Mucosa of gallbladder (tissue), 1 donor: ENCODE results near the gene WT1. TPM values are rescaled to one million over a fixed set of nuclear protein-coding genes. Genes with fewer than 3 reads are reported as not detected.
A peak's percentile ranks its signal among the peaks of the same experiment; 100 is the strongest.
"Not testable (repeated sequence)": the region's sequence is repeated elsewhere in the genome, so short reads cannot be mapped to it uniquely, and the experiment has no call there.

ENCODE experiments used
- DNase-seq: peaks from one replicate; pipeline ENCODE4 v3.0.0-alpha.2; 2020; ENCODE audit warnings: low spot score
- total RNA-seq: library from RNA; stranded (reverse); gene quantifications from one replicate; pipeline ENCODE4 v1.2.1, GENCODE V29; 2021
- donor health status: DM: no; HTN: no; CAD: no.

Gene WT1
- total RNA-seq, 1 donor from 2014 or later = 0.17 TPM

DNA sequence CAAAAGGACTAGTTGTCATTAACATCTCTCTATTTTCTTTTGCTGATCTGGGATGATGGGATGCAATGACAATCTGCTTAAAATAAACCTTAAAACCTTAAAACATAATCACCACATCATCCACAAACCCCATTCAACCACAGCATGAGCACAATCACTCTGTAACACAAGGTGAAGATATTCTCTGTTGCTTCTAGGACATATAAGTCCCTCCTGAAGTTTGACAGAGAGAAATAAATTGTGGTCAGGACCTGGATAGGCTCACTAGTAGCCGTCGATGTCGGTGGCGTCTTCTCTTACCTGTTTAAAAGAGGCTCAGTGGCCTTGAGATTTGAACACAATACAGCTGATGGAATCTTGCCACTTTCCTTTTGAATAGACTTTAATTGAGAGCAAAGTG is 47.9 kb downstream of the WT1 start:
- no peak for DNase-seq

DNA sequence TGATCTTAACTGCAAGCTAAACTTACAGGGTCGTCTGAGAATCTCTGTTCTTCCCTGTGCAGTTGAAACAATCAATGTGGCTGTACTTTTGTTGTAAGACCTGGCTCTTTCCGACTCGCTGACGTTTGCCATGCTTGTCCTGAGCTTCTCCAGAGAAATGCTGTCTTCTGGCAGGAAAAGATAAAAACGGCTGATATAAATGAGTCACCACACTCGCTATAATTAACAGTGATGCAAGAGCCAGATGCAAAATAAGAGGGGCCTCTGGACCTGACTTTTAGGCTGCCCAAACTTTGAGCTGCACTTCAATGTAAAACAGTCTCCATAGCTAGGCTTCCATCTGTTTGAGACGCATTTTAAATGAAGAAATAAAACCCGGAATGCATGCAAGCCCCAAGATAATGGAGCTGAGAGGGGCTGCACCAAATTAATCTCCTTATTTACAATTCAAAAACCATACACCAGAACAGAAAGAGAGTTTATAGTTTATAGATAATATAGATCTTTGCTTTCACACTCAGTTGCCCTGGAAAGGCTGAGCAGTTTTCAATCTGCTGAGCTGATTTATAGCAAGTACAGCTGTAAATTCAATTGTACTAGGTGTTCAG is 48.5 kb downstream of the WT1 start:
- DNase-seq = no peak

DNA sequence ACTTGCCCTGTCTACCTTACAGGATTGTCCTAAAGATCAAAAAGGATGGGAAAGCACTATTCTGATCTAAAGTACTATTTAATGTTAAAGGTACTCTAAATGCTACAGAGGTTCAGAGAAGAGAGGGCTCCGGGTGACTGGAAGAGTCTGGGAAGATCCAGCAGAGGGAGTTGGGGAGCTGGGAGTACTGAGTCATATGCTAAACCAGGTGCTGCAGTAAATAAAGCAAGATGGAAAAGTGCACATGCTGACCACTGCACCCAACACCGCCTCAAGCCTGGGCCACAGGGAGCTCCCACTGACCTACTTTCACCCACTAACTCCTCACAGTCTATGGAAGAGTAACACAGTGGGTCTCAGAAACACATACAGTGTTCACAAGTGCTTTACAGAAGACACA is 49.3 kb downstream of the WT1 start:
- no peak for DNase-seq

DNA sequence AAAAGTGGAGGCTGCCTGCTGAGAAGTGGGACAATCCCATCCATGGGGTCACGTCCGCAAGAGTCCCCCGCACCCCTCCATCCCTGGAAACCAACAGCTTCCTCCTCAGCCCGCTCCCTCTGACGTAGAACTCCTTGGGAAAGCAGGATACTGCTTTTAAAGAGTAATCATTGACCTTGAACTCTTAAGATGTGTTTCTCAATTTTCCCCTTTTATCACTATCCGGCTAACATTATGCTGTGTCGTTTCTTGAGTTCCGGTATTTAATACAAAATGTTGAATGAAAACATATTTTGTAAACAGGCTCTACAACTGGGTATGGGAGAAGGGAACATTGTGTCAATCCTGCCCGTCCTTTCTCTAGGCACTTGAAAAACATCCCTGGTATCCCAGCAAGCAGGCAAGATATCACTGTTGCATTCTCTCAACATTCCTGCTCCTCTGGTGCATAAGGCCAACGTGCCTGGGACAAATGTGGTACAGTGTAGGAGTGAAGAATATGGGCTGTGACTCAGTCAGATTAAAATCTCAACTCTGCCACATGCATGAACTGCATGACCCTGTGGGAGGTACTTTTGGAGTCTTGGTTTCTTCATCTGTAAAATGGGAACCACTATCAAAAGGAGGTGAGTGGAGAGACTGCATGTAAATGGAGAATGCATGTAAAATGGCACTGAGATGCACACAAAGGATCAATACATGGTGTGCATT is 52.8 kb downstream of the WT1 start:
- DNase-seq = no peak

DNA sequence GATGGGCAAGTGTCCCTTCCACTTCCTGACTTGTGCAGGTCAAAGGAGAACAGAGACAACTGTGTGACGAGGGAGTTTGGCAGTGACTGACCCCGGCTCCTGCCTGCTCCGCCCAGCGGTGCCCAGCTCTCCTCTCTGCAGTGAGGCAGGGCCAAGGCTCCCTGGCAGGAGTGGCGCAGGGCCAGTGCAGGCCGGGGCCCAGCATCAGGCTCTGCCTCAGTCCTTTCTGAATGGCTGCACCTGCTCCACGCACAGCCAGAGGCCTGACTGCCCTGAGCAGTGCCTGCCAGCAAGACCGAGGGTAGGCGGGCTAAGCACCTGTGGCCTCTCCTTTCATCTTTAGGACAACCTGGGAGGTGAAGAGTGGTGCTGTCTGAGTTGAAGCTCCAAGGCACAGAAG is 54.2 kb downstream of the WT1 start:
- no peak for DNase-seq

DNA sequence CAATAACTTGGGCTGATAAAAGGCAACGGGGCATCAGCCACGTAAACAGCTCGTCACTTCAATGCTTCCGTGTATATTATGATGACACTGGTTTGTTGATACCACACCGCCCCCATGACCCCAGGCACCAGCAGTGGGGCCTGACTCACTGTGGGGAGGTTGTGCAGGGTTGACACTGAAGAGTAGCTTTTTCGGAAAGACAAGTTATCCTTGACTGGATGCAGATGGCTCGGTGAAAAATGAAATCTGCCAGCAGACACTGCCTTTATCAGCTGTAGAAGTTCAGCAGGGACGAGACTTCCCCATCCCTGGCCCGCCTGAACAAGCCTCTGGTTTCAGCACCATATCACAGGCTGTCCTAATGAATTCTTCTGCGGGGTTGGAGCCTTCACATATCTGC is 55.6 kb downstream of the WT1 start:
- DNase-seq = peak; percentile 13

DNA sequence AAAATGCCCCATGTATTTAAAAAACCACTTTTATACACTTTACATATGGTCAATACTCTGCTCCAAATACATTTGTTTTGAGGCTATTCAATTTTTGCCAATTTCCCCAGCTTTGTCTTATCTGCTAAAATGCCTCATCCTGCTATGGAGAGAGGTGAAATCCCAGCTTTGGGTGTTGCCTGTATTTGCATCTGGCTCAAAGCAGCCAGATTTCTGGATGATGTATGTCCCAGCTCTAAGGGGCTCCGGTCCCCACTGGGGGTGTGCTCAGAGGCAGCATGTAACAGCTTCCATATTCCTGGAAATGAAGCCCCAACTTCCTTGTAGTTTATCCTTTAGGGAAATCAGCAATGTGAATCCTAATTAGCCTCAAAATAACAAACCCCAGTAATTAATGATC is 59.5 kb downstream of the WT1 start:
- DNase-seq = no peak

DNA sequence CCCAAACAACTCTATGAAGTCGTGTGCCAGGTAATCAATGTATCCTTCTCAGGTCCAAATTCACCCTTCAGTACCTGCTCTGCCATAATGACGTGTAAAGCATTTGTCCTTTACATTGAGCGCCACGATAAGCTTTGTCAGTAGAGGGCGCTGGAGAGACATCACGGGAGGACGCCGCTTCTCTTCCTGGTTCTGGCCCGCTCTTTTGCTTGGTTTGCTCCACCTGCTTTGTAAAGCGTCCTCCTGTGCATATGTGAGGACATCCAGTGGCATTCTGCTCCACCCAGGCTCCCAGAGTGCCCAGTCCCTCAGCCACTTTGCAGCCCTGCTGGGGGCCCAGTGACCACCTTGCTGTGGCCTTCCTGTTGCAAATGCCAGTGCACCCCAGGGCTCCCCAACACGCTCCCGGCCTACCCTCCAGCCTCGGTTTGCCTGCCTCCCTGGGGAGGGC is 61.1 kb downstream of the WT1 start:
- DNase-seq = no peak

DNA sequence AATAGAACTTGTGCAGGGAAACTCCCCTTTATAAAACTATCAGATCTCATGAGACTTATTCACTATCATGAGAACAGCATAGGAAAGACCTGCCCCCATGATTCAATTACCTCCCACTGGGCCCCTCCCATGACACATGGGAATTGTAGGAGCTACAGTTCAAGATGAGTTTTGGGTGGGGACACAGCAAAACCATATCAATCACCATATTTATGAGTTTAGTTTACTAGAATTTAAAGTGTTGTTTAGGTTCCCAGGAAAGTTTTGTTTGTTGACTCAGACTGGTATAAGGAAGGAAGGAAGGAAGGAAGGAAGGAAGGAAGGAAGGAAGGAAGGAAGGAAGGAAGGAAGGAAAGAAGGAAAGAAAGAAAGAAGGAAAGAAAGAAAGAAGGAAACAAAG is 65.4 kb downstream of the WT1 start:
- not testable (repeated sequence) for DNase-seq

DNA sequence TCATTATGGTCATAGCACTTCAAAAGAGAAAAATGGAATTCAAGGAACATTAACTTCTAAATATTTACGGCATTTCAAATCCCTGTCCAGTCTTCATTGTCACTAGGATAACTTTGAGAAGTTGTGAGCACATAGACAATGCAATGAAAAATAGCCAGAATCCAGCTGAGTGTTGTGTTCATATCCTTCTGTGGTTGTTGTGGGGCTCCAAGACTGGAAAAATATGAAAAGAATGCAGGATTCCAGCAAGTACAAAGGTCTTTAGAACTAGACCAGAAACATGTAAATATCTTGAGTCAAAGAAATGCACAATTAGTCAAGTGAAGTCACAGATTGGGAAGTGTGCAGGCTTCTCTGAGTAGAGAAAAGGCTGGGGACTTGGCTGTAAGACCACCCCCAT is 68.7 kb downstream of the WT1 start:
- DNase-seq = no peak

DNA sequence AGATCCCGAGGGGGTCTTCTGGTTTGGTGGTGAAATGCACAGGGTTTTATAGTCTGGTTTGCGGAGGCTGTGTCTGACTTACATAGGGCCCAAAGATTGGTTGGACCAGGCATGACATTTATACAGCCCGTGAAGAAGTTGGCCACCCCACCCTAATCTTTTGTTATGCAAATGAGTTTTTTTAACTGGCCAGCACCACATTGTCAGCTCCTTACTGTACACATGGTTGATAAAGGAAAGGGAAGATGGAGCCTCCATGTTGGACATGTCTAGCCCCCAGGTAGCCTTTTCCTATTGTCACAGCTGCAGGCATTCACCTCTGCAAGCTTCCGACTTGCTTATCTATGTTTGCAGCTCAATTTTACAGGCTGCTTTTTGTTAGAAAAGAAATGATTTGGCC is 70.1 kb downstream of the WT1 start:
- no peak for DNase-seq

DNA sequence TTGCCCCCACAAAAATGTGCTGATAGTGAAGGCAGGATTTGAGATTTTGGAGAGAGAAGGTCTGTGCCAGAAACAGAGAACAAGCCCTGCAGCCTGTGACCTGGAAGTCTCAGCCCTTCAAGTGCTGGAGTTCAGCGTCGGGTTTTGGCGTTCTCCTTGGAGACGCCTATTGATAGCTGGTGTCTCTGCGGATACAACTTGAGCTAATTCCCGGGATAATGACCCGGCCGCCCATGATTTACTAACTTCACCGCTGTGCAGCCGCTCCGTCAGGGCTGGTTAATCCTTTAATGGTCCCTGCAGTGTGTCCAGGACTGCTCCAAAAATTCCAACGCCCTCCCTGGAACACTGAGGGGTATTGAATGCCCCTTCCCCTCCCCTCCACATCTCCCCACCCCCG is 76.6 kb downstream of the WT1 start:
- no peak for DNase-seq

DNA sequence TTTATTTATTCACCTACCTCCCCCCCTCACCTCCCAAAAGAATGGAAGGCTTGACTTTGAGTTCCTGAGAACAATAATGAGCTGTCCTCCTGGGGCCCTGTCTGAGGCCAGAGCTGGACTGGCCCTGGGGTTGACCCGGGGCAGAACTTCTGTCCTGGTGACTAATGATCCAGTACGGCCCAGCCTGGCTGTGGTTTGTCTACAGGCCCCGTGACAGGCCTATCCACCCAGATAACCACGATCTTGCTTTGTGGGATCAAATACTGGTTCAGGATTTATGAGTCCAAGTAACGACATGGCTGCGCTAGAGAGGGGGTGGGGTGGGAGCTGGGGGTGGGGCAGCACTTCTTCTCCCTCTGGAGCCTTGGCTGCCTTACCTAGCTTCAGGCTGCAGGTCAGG is 81.5 kb downstream of the WT1 start:
- DNase-seq = no peak

DNA sequence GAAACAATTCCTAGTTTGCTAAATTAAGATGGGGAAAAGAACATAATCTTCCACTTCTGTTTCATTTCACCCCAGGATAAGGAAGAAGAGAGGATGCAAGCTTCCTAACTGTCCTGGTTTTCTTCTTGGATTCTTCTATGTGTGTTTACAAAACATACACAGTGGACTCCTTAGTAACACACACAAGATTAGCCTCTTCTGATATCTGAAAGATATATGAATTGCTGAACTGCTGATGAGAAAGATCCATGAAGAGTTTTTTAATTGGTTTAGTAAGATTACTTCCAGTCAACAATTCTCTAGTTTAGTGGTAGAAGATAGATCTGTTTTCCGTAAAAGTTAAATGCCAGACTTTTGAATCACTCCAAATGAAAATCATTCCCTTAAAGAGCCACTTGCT is 86.8 kb downstream of the WT1 start:
- no peak for DNase-seq

DNA sequence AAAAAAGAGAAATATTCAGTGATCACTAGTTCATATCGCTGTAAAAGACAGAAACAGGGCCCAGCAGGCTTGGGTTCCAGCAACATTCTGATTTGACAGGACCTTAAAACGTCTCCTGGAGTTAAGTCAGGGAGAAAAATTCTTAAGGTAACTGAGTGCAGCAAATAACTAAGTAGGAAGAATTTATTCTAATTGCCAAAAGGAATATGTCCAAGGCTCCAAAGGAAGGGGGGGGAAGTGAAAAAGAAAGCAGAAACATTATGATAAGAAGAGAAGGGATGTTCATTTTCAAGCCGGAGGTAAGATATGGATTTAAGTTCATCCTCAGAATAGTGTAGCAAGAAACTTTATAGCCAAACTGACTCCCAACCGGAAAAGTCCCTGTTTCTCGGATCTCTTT is 90.4 kb downstream of the WT1 start:
- no peak for DNase-seq

DNA sequence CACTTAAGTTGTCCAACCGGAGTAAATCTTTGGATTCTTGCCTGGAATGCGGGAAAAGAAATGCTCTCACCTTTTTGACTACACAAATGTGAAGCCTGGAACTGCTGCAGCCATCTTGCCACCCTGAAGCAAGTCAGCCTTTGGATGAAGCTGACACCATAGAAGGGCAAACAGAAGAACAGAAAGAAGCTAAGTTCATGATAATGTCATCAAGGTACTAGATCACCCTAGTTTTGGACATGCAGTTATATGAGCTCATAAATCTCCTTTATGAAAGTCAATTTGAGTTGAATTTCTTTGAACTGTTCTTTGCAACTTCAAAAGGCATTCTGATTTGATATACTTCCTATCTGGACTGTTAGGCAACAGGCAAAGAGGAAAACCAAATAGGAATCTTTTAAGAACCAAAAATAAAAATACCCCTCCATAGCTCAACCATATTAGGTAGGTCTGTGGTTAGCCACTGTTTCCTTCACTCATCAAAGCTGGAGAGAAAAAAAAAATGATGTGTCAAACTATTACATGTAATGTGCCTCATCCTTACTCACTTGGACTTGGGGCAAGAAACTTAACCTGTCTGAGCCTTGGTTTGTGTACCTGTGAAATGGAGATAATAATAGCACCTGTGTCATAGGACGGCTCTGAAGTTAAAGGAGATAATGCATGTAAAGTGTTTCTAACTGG is 91.9 kb downstream of the WT1 start:
- no peak for DNase-seq

DNA sequence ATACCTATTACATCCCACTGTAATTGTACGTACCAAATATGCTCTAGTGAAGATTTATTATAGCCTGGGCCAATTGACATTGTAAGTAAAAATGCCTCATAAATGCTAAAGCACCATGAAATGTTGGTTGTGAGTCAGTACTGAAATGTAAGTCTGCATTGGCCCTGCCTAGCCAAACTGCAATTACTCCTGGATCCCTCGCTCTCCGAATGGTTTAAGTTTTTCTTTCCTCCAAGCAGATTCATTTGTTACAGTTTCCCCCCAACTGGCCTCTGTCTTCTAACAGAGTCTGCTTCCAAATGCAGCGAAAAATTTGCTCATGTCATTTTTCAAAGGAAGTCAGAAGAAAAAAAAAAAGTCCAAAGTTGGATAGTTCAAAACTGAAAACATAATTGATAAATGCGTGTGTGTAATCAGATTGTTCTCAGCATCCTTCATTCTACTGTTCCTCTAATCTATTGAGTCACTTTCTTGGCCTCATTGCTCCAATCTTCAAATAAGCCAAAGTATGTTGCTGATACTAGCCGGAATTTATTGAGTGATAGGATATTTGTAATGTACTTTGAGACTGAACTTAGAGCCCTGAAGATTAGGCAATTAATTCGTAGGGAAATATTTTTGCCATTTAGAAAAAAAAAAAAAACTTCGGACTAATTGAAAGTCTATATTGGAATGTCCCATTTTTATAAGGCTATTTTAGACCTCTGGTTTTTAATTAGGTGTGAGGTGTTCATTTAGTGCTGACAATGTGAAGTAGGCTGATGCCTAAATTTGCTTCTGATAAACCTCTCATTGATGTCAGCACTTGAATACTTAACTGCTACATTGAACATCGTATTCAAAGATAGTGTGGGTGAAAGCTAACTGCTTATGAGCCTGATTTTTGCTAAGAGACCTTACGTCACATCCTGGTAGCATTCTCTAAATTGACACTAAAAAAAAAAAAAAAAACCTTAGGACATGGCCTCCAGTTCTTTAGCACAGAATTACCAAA is 93.4 kb downstream of the WT1 start:
- DNase-seq = no peak

DNA sequence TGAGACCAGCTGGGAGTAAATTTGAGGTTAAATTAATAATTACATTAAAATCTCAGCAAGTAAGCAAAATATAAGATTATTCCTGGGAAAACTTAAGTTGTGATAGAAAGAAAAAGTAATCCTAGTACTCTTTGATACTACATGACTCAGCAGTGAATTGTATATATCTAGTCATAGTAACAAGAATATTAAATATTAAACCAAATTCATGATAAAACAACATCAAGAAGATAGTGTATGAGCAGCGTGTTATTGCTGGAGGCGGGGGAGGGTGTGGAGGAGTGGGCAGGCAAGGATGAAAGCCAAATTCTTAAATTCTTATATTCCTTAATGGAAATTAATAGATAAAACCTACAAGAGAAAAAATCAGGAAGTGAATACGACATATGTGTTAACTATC is 95.2 kb downstream of the WT1 start:
- no peak for DNase-seq
